Right renal cortex interstitium (tissue), 3 donors: ENCODE results near the gene SLC7A8. TPM values are rescaled to one million over a fixed set of nuclear protein-coding genes. Genes with fewer than 3 reads are reported as not detected.

Source experiments
- DNase-seq, 3 donors: peaks; one replicate each; pipeline ENCODE4 v3.0.0-alpha.2; 2013; ENCODE audit warnings: low read depth in 3 of 3, low spot score in 2 of 3
- polyA plus RNA-seq, 3 donors: library from polyadenylated mRNA; unstranded; fragments of 120-200 nt; gene quantifications; one replicate each; pipeline ENCODE4 v1.2.1, GENCODE V29; 2013; ENCODE audit not compliant: insufficient read length in 3 of 3

The SLC7A8 gene
- polyA plus RNA-seq, 3 donors = 83.4 to 94.0 (median 86.9) TPM

GRCh38 chr14:23160924-23161522, 22.4 kb downstream of the SLC7A8 start:
- DNase-seq = no peak

DNA sequence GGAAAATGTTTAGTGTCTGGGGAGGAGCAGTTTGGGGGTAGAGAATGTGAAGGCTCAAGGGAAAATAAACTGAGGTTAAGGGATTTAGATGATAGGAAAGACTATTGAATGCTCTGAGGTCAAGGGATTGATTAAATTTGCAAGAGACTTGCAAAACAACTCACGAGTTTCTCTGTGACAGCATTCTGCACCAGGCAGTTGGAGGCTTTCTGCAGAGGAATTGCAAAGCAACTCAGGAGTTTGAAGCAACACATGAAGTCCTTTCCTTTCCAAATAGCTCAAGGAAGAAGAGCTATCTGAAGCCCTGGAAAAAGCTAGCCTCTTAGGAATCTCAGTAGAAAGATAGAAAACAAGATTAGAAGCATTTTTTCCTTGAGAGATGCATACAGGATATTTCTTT, 23.9 kb downstream of the SLC7A8 start:
- DNase-seq = no peak

DNA sequence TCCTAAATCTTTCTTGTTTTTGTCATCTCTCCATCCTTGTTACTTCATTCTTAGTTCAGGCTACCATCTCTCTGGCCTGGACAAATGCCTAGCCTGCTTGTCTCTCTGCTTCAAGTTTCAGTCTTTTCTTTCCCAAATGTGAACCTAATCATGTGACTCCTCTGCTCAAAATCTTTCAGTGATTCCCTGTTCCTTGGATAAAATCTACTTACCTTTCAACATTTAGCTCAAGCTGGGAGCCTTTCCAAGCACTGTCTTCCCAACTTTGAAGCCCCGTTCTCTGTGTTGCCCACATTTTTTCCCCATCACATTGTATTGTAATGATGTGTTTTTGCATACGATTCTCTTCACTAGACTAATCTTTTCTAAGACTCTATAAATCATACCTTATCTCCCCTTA, 24.7 kb downstream of the SLC7A8 start:
- no peak for DNase-seq

DNA sequence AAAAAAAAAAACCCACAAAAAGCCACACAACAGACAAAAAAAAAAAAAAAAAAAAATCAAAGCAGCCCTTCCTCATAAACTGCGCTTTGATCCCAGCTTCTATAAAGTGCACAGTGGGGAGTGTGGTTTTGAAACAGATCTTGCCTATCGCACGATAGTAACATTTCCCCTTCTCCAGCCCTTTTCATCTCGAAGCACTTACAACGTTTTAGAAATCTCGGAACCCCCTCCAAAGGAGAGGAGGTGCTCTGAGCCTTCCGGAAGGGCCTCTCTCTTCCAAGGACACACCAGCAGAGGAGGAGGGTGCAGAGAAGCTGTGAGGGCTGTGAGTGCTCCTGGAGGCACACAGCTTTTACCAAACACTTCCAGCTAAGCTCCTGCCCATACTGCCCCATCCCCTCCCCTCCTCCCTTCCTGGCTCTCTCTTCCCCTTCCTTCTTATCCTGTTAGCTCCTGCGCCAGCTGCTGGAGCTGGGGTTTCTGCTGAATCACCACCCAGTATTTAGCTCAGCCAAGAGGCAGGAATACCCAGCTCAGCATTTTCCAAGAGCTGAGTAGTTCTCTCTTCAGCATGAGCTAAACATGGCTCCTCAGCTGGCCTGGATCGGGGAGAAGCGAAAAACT, 28.4 kb downstream of the SLC7A8 start:
- no peak for DNase-seq

DNA sequence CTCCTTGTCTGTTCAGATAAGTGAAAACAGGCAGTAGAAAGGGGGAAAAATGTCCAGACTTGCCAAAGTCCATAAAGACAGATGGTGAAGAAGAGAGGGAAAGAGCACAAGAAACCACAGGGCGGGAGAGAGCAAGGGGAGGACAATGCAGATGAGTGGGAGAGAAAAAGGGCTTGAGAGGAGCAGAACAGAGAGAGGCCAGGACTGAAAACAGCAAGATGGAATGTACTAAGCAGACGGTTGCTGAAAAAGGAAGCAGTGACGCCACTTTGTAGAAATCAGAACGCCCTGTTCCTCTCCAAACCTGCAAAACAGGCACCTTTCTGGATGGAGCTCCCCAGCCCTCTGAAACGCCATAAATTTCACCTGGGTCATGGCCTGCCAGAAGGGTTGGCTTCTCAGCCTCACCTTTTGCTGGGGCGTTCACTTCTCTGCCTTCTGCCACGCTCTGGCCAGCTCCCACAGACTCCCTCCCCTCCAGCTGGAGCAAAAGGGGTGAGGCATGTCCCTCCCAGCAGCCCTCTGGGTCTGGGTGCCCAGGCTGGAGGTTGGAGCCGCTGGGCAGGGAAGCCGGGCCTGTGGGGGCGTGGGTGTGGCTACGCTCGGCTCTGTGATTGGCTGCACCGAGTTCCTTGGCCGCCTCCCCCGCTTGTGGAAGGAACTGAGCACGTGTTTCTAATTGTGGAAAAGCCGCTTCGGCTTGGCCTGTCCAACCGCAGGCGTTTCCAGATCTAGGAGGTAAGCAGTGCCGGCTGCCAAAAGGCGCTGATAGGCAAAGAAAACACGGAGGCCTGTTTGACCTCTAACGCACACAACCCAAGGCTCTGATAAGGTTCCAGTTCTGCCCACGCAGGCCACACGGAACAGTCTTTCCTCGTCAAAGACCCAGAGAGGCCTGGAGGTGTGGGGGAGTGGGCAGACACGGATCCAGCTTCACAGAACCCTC, 29.3 kb downstream of the SLC7A8 start:
- no peak for DNase-seq

GRCh38 chr14:23151342-23151741, 32.1 kb downstream of the SLC7A8 start:
- no peak for DNase-seq

DNA sequence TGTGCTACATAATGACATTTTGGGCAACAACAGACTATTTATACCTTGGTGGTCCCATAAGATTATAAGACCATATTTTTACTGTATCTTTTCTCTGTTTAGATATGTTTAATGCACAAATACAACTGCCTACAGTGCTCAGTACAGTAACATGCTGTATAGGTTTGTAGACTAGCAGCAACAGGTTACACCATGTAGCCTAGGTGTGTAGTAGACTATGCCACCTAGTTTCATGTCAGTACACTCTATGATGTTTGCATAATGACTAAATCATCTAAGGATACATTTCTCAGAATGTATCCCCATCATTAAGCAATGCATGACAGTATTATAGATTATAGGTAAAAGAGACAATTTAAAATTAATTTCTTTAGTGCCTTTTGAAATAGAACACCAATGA, 33.7 kb downstream of the SLC7A8 start:
- no peak for DNase-seq

DNA sequence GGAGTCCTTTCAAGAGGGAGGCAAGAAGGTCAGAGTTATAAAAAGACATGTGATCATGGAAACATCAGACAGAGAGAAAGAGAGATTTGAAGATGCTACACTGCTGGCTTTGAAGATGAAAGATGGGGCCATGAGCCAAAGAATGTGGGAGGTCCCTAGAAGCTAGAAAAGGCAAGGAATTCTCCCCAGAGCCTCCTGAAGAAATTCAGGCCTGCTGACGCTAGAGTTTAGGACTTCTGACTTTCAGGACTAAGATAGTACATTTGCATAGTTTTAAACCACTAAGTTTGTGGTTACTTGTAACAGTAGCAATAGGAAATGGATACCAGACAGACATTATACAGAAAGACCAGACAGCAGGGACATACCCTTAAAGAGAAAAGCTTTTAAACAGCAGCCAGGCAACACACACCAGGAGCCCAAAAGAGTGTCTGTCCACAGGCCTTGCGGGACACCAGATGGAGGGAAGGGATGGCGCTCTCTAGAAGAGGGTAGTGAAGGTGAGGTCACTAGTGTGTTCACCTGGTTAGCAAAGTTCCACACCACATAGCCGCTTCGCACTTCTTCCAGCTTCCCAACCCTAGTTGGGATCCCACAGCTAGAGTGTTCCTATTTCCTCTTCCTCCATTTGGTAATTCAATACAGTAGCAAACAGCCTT, 34.7 kb downstream of the SLC7A8 start:
- DNase-seq = no peak

- DNase-seq = no peak
Measured at GRCh38 chr14:23147676-23148075, 35.8 kb downstream of the SLC7A8 start.

GRCh38 chr14:23146980-23147379, 36.5 kb downstream of the SLC7A8 start:
- DNase-seq = no peak

DNA sequence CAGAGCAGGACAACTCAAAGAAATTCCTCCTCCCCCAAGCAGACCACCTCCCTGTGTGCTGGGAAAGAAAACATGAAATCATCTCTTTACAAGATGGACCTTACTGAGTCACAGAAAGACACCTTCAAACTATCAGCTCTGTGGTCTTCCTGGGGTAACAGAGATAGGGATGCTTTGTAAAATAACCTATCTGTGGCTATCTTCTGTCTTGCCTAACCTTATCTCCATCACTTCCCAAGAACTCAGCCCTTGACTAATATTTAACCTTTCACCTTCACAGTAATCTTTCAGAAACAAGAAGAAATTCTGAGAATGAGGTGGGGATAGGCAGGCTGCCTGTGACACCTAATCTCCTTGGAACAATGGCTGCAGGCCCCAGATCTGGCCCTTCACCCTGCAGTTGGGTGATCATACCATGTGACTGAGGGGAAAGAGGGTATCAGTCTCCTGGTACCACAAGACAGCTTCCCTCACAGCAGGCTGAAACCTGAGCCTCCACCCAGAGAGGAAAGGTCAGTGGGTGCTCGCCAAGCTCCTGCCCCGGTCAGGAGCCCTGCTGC, 37.0 kb downstream of the SLC7A8 start:
- no peak for DNase-seq

GRCh38 chr14:23145794-23146350, 37.6 kb downstream of the SLC7A8 start:
- no peak for DNase-seq

GRCh38 chr14:23143911-23144310, 39.5 kb downstream of the SLC7A8 start:
- DNase-seq = no peak

DNA sequence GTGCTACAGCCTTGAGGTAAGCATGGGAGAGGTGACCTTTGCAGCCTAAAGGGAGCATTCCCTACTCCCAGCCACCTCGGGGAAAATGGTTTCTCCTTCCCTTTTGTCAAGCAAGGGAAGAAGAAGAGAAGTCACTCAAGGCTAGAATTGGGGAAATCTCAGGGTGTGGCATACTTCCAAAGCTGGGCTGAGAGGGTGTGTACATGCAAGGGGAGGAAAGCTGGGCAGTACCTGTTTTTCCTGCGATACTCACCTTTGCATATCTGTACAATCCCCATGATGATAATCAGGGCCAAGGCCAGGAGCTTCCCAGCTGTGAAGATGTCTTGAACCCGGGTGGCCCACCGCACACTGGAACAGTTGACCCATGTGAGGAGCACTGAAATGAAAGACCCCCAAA, 40.6 kb downstream of the SLC7A8 start:
- no peak for DNase-seq

DNA sequence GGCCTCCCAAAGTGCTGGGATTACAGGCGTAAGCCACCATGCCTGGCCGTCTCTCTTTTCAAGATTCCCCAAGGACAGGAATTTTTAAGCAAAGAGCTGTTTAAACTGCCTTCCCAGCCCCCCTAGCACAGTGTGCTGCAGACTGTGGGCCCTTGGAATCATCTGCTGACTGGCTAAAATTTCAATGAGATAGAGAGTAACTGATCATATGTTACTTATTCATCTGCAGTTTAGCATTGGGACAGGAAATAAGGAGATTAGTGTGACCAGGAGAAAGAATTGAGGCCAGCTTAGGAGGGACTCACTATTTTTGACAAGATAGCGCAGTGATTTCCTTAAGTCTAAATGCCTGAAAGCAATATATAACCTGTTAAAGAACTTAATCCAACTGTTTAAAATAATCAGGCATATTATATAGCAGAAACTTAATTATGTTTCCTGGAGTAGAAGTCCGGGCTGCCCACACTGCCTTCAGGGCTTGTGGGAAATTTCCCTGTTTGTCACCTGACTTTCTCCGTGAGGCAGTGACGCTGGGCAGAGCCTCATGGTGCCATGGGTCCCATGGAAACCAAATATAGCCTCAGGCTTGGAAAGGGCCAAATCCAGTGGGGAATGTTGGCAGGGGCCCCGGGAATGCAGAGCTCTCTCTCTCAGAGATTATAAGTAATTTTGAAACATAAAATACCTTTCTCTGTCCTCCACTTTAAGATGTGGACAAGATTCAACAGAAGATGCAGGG, 41.6 kb downstream of the SLC7A8 start:
- DNase-seq = no peak

DNA sequence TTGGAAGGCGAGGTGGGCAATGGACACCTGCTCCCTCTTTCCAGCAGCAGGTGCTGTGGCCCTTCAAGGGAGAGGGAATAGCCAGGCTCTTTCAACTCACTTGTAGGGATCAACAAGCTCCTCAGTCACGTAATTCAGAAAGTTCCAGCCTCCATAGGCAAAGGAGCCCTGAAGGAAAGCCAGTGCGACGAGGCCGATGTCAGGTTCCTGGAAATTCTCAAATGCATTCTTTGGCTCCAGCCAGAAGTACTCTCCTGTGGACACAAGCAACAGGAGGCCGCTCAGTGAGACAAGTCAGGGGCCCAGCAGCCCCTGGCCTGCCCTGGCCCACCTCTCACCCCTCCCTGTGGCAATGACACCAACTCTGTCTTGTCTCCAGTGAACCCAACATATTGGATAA, 43.1 kb downstream of the SLC7A8 start:
- no peak for DNase-seq

GRCh38 chr14:23139874-23140273, 43.6 kb downstream of the SLC7A8 start:
- DNase-seq = no peak

DNA sequence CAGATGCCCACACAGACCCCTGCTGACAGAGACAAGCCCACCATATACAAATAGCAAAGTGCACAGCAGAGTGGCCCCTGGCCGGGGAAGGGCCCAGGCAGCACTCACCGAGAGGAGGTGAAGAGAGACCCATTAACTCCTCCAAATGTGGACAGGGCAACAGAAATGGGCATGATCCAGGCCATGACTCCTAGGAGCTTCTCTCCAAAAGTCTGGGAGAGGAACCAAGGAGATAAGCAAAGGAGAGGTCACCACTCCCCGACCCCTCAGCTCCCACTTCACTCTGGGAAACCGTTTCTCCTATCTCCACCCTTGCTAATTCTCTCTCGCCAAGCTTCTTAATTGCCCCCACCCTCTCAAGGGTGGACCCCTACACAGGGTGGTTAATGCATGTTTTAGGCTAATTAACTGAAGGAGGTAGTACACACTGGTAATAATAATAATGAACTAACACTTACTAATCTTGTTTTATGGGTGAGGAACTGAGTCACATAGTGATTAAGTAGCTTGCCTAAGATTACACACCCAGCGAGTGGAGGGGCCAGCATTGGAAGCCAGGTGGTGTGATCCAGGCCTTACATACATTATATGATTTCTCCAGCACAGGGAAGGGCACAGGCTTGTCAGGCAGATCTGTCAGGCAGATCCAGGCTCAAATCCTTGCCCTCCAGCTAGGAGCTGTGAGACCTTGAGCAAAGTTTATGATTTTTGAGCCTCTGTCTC, 45.5 kb downstream of the SLC7A8 start:
- no peak for DNase-seq

GRCh38 chr14:23137192-23137812, 46.2 kb downstream of the SLC7A8 start:
- no peak for DNase-seq
